Measurements from ENCODE around the gene ZNF462.
A peak's percentile ranks its signal among the peaks of the same experiment; 100 is the strongest.

Gene ZNF462

DNA sequence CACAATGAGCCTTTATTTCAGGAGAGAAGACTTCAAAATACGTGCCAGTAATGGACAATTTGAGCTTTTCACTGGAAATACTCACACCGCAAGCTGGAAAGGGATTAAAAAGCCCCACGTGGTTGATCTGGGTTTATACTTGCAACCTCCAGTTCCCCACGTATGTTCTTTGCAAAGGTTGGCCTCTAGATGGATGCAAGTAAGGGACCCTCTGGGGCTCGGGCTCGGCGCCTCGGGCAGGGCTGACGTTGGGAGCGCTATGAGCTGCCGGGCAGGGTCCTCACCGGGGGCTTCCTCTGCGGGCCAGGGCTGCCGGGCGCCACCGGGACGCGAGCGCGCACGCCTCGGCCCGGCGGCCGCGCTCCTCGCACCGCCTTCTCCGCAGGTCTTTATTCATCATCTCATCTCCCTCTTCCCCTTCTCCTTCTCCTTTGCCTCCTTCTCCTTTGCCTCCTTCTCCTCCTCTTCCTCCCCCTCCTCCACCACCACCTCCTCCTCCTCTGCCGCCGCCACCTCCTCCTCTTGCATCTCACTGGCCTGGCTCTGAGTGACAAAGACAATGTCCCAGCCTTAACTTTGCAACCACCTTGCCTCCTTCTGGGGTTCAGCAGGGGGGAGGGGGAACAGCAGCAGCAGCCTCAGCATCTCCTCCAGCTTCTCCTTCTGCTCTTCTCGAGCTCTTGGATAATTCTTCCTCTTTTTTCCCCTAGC is 701 bp upstream of the ZNF462 start:
- DNase-seq, result peak; percentile 23

DNA sequence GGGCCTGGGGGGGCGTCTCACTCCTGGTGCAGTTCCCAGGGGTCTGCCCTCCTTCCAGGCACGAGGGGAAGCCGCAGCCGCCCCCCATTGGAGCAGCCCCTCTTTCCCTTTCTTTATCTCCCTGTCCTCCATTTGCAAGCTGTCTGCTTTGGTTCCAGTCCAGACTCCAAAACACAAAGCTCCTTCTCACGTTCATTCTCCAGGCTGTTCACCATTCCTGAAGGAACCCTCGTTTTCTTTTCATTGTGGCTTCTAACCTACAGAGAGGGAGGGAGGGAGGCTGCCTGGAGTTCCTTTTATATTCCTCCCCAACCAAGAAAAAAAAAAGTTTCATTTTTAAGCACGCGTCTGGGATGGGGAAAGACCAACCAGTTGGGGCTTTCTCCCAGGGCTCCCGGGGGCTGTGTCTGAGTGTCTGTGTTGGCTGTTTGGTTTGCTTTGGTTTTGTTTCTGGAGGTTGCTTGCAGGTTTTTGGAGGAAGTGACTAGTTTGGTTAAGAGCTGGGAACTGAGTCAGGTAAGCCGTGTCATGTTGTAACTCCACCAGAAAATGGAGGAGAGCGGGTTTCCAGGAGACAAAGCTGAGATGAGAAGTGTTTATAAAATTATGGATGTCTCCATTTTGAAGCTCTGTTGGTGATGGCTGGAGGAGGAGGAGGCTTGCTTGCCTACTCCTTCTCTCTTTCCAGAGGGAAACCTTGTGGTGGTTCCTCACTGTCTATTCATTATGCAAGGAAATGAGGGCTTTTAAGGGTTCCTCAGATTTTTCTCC is 1.6 kb downstream of the ZNF462 start:
- DNase-seq, result no peak

- DNase-seq, result no peak
These were observed 3.3 kb downstream of the ZNF462 start for GRCh38 chr9:106866243-106866642.

DNA sequence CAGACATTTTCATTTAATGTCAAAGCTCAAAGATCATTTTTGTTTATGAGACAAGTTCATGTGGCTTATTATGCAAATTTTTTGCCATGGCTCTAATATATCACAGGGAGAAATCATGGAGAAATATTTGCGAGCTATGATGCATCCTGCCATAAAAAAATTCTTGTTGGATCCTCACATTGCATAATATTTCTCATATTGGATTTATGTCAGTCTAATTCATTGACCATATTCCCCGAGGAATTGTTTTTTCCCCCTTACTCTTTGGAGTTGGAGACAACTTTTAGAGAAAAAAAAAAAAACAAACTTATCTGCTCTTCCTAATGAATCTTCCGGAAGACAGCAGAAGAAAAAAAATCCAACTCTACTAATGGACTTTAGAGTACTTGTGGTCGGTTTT is 4.3 kb downstream of the ZNF462 start:
- no peak for DNase-seq

GRCh38 chr9:106868087-106868486 is 5.1 kb downstream of the ZNF462 start:
- DNase-seq, result no peak

- no peak for DNase-seq
These were observed 5.6 kb downstream of the ZNF462 start for GRCh38 chr9:106868565-106868964.

DNA sequence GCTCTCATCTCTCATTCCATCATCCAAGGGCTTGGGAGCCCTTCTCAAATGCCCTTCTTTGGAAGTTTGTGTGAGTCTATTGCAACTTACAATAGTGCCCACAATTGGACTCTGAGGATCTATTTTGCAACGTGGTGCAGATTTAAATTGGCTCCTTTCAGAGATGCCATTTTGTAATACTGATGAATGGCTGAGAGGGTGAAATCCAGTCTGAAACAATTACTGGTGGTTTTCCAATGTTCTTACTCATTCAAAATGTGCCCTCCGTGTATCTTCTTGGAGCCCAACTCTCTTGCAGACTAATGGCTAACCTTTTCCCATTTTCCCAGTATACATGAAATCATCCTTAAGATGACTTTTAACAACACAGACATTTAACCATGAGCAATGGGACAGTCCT is 6.1 kb downstream of the ZNF462 start:
- DNase-seq, result no peak

DNA sequence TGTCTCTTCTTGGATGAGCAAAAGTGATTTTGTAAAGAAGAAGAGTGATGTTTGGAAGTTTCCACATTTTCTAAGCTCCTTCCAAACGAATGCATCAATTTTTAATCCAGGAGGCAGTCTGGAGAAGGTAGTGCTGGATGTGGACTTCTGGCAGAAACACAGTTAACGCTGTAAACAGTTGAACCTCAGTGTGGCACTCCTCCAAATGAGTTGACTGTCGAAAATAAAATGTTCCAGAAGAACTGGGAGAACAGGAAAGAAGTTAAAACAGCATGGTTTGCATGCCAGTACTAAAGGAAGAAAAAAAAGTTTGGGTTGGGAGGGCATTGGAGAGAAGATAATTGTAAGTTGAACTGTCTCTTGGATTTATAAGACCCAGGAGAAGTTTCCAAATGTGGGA is 6.5 kb downstream of the ZNF462 start:
- no peak for DNase-seq

GRCh38 chr9:106872641-106873040 is 9.7 kb downstream of the ZNF462 start:
- DNase-seq, result no peak

GRCh38 chr9:106874031-106874430 is 11.1 kb downstream of the ZNF462 start:
- no peak for DNase-seq

GRCh38 chr9:106874652-106875051 is 11.7 kb downstream of the ZNF462 start:
- no peak for DNase-seq

- no peak for DNase-seq
These were observed 12.6 kb downstream of the ZNF462 start for GRCh38 chr9:106875529-106875928.

GRCh38 chr9:106877345-106877744 is 14.4 kb downstream of the ZNF462 start:
- DNase-seq, result no peak

DNA sequence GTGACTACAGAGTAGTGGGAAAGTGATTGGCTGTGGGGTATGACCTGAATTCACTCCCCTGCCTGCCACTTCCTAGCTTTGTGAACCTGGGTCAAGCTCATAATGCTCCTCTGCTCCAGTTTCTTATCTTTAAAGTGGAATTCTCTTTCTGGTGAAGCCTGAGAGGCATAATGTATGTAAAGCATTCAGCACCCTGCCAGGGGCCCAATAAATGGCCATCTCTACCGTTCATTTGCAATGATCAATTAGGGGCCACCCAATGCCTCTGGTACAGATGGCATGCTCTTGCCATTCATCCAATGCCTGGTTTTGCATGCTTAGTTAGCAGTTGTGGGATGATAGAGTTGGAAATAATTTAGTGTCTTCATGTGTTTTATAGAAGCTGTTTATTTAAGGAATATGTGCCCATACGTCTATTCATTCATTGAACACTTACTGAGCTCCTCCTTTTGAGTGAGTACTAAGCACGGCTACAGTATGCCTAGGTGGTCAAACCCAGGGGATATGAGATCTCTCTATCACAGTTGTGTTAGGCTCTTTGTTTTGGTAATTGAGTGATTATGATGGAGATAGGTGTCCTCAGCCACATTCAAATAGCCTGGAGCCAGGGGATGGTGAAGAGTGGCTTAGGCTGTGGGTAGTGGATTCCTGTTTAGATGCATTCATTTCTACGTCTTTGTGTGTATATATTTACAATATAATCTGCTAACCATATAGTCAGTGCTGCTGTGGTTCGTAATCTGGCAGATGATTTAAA is 15.3 kb downstream of the ZNF462 start:
- no peak for DNase-seq

- no peak for DNase-seq
These were observed 16.0 kb downstream of the ZNF462 start for GRCh38 chr9:106878934-106879333.

DNA sequence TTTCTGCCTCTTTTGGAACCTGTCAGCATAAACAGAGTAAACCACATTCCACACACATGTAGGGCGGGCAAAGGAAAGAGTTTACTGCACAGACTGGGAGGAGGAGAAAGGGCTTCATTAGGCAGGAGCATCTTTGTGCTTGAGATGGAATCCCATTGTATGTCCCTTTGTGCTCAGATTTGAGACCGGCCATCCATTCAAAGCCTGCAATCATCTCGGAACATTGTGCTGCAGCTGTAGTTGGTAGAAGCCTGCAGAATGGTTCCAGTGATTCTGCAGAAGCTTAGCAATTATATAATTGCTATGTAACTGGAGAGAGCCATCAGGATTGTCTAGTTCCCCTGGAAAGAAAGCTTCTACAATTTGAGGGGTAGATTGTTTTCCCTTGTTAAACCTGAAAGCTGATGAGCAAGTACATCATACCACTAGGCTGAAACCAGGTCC is 16.5 kb downstream of the ZNF462 start:
- no peak for DNase-seq

GRCh38 chr9:106880081-106880480 is 17.1 kb downstream of the ZNF462 start:
- no peak for DNase-seq

DNA sequence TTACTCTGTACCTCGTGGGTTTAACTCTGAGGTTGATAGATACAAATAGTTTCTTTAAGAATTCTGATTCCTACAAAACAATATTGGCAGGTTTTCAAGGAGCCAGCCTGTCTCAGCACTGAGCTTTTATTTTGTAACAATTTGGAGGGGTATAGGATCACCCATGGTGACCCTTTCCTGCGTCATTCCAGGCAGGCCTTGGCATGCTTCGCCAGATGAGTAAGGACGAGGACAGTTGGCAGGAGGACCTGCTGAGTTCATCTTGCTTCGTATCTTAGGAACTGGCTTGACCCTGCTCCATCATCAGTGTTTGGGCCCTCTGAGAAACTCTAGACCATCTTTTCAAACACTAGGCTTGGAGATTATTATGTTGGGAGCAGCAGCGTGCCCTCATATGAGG is 17.9 kb downstream of the ZNF462 start:
- no peak for DNase-seq

GRCh38 chr9:106883030-106883429 is 20.1 kb downstream of the ZNF462 start:
- DNase-seq, result no peak

DNA sequence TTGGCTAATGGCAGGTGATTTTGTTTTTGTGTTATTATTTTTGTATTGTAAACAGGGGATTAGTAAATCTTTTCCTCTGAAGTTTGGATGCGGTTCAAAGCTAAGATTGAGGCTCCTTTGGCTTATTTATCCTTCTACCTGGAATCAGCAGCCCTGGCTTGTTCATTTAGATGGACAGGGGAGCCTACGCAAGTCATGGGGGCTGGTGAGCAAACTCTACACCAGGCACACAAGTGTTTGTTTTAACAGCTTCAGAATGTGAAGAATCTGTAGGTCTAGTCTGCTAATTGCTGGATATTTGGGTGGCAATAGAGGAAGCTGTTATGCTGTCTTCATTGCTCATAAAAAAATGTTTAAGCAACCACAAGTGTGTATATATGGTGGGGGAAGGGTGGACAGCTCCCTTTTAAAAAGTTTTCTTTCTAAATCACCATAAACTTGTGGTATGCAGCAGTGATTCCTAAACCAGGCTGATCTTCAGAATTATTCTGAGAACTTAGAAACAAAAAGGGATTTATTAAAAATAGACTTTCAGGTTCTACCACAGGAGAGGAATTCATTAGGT is 20.7 kb downstream of the ZNF462 start:
- DNase-seq, result no peak

- no peak for DNase-seq
These were observed 22.5 kb downstream of the ZNF462 start for GRCh38 chr9:106885451-106885850.

DNA sequence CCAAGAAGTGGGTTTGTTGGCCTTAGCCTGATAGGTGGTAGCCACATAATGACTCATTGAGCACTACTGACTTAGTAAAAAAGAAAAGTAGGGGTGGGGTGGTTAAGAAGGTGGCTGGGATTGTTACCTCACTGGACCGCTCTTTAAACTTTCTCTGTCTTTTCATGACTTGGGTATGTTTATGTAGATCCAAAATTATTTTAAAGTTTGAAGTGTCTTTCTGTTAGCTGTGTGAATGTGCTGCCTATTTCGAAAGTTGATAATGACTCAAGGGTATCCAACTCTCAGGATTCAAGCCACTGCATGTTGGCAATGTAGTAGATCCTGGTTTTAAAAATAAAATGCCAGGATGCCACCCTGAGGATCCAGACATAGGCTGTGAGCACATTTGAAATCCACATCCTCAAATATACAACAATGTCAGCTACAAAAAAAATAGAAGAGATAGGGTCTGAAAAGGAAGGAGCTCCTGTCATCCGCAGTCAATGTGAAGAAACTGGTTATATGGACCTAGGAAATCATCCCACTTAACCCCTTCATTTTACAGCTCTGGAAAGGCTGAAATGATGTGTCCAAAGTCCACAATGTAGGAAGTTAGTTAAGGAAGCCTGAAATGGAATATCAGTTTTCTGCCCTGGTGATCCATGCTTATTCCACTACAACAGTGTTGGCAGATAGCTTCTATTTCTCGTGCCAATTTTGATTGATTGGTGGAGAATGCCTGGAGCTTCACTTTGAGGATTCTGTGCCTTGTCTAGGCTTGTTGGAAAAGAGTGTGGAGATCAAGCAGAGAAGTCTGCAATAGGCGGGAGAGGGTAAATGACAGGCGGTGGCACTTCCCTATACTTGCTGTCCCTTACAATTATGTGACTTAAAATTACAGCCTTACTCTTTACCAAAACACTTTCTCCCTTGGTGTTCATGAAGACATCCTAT is 23.4 kb downstream of the ZNF462 start:
- no peak for DNase-seq
